CD8-positive, alpha-beta memory T cell (primary cell): Measurements from ENCODE around the gene SLC44A4. TPM values are rescaled to one million over a fixed set of nuclear protein-coding genes. Genes with fewer than 3 reads are reported as not detected.
A peak's percentile ranks its signal among the peaks of the same experiment; 100 is the strongest.
"Not testable (repeated sequence)": the region's sequence is repeated elsewhere in the genome, so short reads cannot be mapped to it uniquely, and the experiment has no call there.

Source experiments
- CTCF ChIA-PET: fragments of 350-600 bp; sonication (Branson Sonifier 250); formaldehyde crosslinking; loops from one replicate; lab custom pipeline; 2021; ENCODE audit warnings: antibody characterized with exemption; lab: Charles Lee
- POLR2A ChIA-PET: fragments of 350-600 bp; sonication (Branson Sonifier 250); formaldehyde crosslinking; loops from one replicate; lab custom pipeline; 2021; ENCODE audit warnings: antibody characterized with exemption; lab: Charles Lee
- DNase-seq, 5 donors: peaks; one replicate each; pipeline versions ENCODE4 v3.0.0 to v3.0.0-alpha.2; 2020 to 2022; ENCODE audit warnings: mixed read lengths in 1 of 5
- H3K27ac ChIP-seq: one replicate; pipeline ENCODE4 v1.7.0; 2013; ENCODE audit warnings: low read depth, mild to moderate bottlenecking, low read length, moderate library complexity
- H3K27me3 ChIP-seq: 2 replicates; pipeline ENCODE4 v1.7.0; 2013; ENCODE audit warnings: low read length, mild to moderate bottlenecking; ENCODE audit not compliant: insufficient read depth, poor library complexity, severe bottlenecking
- H3K36me3 ChIP-seq: 2 replicates; pipeline ENCODE4 v1.7.0; 2013; ENCODE audit warnings: mild to moderate bottlenecking, low read length, moderate library complexity; ENCODE audit not compliant: insufficient read depth
- H3K4me1 ChIP-seq: 2 replicates; pipeline ENCODE4 v1.7.0; 2013; ENCODE audit warnings: mild to moderate bottlenecking, low read length, moderate library complexity; ENCODE audit not compliant: insufficient read depth
- H3K4me3 ChIP-seq: 2 replicates; pipeline ENCODE4 v1.7.0; 2013; ENCODE audit warnings: mild to moderate bottlenecking, low read length
- H3K9me3 ChIP-seq: 2 replicates; pipeline ENCODE4 v1.7.0; 2013; ENCODE audit warnings: mild to moderate bottlenecking, low read length
- H3K27ac Mint-ChIP-seq, 8 donors: one replicate each; pipeline ENCODE4 v1.8.0; 2020 to 2021; ENCODE audit warnings: mixed read lengths in 8 of 8, mild to moderate bottlenecking in 6 of 8, inconsistent platforms in 3 of 8, moderate library complexity in 3 of 8
- H3K27me3 Mint-ChIP-seq, 2 donors: one replicate each; pipeline ENCODE4 v1.8.0; 2020 to 2021; ENCODE audit warnings: mixed read lengths in 2 of 2, mild to moderate bottlenecking in 1 of 2, moderate library complexity in 1 of 2
- H3K36me3 Mint-ChIP-seq, 3 donors: one replicate each; pipeline ENCODE4 v1.8.0; 2020 to 2021; ENCODE audit warnings: mixed read lengths in 3 of 3, inconsistent platforms in 1 of 3, mild to moderate bottlenecking in 1 of 3
- H3K4me1 Mint-ChIP-seq, 3 donors: one replicate each; pipeline ENCODE4 v1.8.0; 2020 to 2021; ENCODE audit warnings: mixed read lengths in 3 of 3, inconsistent platforms in 1 of 3, mild to moderate bottlenecking in 1 of 3
- H3K4me3 Mint-ChIP-seq, 7 donors: one replicate each; pipeline ENCODE4 v1.8.0; 2020 to 2021; ENCODE audit warnings: mixed read lengths in 7 of 7, mild to moderate bottlenecking in 6 of 7, moderate library complexity in 4 of 7, inconsistent platforms in 2 of 7
- H3K9me3 Mint-ChIP-seq, 5 donors: one replicate each; pipeline ENCODE4 v1.8.0; 2020 to 2022; ENCODE audit warnings: mixed read lengths in 5 of 5, mild to moderate bottlenecking in 3 of 5, moderate library complexity in 2 of 5, inconsistent platforms in 1 of 5
- polyA plus RNA-seq: library from polyadenylated mRNA; unstranded; fragments of 300-500 nt; fragmentation: Illumina TruSeq; gene quantifications from one replicate; pipeline ENCODE4 v1.2.3, GENCODE V29; 2021
- total RNA-seq, 2 experiments: library from RNA; stranded (reverse); gene quantifications; one replicate each; pipeline ENCODE4 v1.2.3, GENCODE V29; 2021

Gene SLC44A4
- total and polyA plus RNA-seq, 3 experiments from 2014 or later, result not detected

- Mint-ChIP-seq H3K36me3 (peaks cover 0 to 19% (median 0%) of the 10 kb centered on the region in 3 donors), H3K4me3 (peak overlapping the region; percentile 87 to 97 (median 92)), H3K9me3 (no peaks in the 10 kb centered on the region), H3K27me3 (peaks cover 0 to 4% of the 10 kb centered on the region in 2 donors), H3K27ac (peak overlapping the region; percentile 16 to 96 (median 87)), H3K4me1 (peaks cover 38 to 46% (median 42%) of the 10 kb centered on the region in 3 donors)
- no peaks in the 10 kb centered on the region for H3K27me3 ChIP-seq
- ChIA-PET POLR2A (interaction anchor here (0.6 to 1.5 kb wide), 10 partner anchors 15 to 1589 kb away, joined by 3 to 8 read pairs (median 6); partner anchors contain the start of genes ABHD16A, DDAH2, HSPA1A and HSPA1L), CTCF (interaction anchor here (0.7 to 4.2 kb wide), 40 partner anchors 12 to 1597 kb away, joined by 3 to 71 read pairs (median 4); partner anchors contain the start of genes ATP6V1G2, BAG6, C6orf47 and DDAH2)
- H3K4me3 ChIP-seq, result peak overlapping the region; percentile 76
- H3K4me1 ChIP-seq, result peaks cover 27% of the 10 kb centered on the region
- H3K36me3 ChIP-seq, result no peaks in the 10 kb centered on the region
- no peaks in the 10 kb centered on the region for H3K9me3 ChIP-seq
- peak in 2 of 5 donors; percentile 51 to 55 for DNase-seq
- H3K27ac ChIP-seq, result peak overlapping the region; percentile 71
Observed at GRCh38 chr6:31829633-31830283, 49.0 kb downstream of the SLC44A4 start.

DNA sequence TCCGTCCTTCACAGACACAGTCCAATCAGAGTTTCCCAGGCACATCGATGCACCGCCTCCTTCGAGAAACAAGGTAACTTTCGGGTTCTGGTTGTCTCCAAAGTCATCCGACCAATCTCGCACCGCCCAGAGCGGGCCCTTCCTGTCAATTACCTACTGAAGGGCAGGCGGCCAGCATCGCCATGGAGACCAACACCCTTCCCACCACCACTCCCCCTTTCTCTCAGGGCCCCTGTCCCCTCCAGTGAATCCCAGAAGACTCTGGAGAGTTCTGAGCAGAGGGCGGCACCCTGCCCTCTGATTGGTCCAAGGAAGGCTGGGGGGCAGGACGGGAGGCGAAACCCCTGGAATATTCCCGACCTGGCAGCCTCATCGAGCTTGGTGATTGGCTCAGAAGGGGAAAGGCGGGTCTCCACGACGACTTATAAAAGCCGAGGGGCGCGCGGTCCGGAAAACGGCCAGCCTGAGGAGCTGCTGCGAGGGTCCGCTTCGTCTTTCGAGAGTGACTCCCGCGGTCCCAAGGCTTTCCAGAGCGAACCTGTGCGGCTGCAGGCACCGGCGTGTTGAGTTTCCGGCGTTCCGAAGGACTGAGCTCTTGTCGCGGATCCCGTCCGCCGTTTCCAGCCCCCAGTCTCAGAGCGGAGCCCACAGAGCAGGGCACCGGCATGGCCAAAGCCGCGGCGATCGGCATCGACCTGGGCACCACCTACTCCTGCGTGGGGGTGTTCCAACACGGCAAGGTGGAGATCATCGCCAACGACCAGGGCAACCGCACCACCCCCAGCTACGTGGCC is 51.3 kb downstream of the SLC44A4 start, which contains the start of gene HSPA1B:
HSPA1B (plus strand) TSS at position 453 of the 794 bp plus-strand sequence; CDS start at position 666, 213 bp downstream.
- H3K9me3 Mint-ChIP-seq, result no peaks in the 10 kb centered on the region
- H3K27ac Mint-ChIP-seq, result peak within 1 kb of the TSS; percentile 94 to 99 (median 96)
- peaks cover 41 to 54% (median 43%) of the 10 kb centered on the region in 3 donors for H3K4me1 Mint-ChIP-seq
- peak within 1 kb of the TSS; percentile 87 to 99 (median 96) for H3K4me3 Mint-ChIP-seq
- peak within 1 kb of the TSS; percentile 89 for H3K27ac ChIP-seq
- H3K9me3 ChIP-seq, result no peaks in the 10 kb centered on the region
- H3K27me3 Mint-ChIP-seq, result peaks cover 0 to 4% of the 10 kb centered on the region in 2 donors
- no peaks in the 10 kb centered on the region for H3K36me3 ChIP-seq
- H3K27me3 ChIP-seq, result no peaks in the 10 kb centered on the region
- peaks cover 27% of the 10 kb centered on the region for H3K4me1 ChIP-seq
- POLR2A ChIA-PET, result interaction anchor here (0.8 to 1.7 kb wide), 14 partner anchors 10 to 1212 kb away, joined by 3 to 7 read pairs (median 4); partner anchors contain the start of genes C6orf47, GPANK1, HSPA1A and HSPA1L
- H3K4me3 ChIP-seq, result peak within 1 kb of the TSS; percentile 71
- peaks cover 0 to 13% (median 0%) of the 10 kb centered on the region in 3 donors for H3K36me3 Mint-ChIP-seq
- peak; percentile 69 to 92 (median 81) for DNase-seq
- CTCF ChIA-PET, result interaction anchor here (0.8 to 3.2 kb wide), 10 partner anchors 10 to 119 kb away, joined by 3 to 20 read pairs (median 4); partner anchors contain the start of genes DDAH2 and LSM2

DNA sequence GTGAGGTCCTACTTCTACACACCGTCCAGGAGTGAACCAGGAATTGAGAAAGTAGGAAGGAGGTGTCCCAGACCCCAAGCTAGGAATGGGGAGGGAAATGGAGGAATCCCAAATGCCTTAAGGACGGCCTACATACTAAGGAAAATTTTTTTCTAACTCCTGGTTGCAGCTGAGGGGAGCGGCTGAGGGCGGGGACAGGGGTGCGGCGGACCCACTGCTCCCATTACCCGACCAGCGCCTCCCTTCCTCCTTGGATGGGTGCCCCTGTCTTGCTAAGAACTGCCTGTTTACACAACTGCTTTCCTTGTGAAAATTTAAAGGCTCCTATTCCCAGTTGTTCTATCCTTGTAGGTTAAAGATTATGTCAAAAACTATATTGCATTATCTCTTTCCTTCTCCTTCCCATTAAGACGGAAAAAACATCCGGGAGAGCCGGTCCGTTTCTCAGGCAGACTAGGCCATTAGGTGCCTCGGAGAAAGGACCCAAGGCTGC is 52.0 kb downstream of the SLC44A4 start:
- peak overlapping the region; percentile 94 to 99 (median 96) for H3K27ac Mint-ChIP-seq
- ChIA-PET CTCF (interaction anchor here (0.8 to 3.2 kb wide), 14 partner anchors 9 to 144 kb away, joined by 3 to 20 read pairs (median 4); partner anchors contain the start of genes DDAH2 and LSM2), POLR2A (interaction anchor here (0.8 to 1.7 kb wide), 15 partner anchors 9 to 250 kb away, joined by 3 to 7 read pairs (median 4); partner anchors contain the start of genes ABHD16A, C6orf47, GPANK1 and HSPA1A)
- Histone ChIP-seq H3K4me3 (peak overlapping the region; percentile 71), H3K36me3 (no peaks in the 10 kb centered on the region), H3K27me3 (no peaks in the 10 kb centered on the region), H3K4me1 (peaks cover 30% of the 10 kb centered on the region), H3K9me3 (no peaks in the 10 kb centered on the region), H3K27ac (peak overlapping the region; percentile 89)
- H3K4me1 Mint-ChIP-seq, result peaks cover 46 to 61% (median 49%) of the 10 kb centered on the region in 3 donors
- peak in 1 of 5 donors; percentile 64 for DNase-seq
- H3K27me3 Mint-ChIP-seq, result peaks cover 0 to 4% of the 10 kb centered on the region in 2 donors
- H3K36me3 Mint-ChIP-seq, result peaks cover 0 to 16% (median 0%) of the 10 kb centered on the region in 3 donors
- H3K9me3 Mint-ChIP-seq, result no peaks in the 10 kb centered on the region
- peak overlapping the region; percentile 87 to 99 (median 96) for H3K4me3 Mint-ChIP-seq

DNA sequence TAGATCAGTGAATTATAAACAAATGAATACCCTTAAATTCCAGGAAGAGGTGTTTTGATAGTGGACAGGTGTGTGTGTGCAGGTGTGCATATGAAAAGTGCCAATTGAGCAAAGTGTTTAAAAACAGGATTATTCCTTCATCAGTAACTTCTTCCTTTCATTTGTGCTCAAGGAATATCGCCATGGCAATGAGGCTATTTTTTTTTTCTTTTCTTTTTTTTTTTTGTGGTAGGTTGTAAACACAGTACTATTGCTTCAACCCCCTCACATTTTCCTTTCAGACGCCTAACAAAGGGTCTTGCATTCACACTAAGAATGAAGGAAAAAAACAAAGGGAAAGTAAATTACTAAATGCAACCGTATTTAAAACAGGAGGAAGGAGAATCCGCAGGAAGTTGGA is 53.2 kb downstream of the SLC44A4 start:
- no peaks in the 10 kb centered on the region for H3K36me3 ChIP-seq
- peak overlapping the region; percentile 89 for H3K27ac ChIP-seq
- H3K27me3 Mint-ChIP-seq, result peaks cover 0 to 4% of the 10 kb centered on the region in 2 donors
- ChIA-PET CTCF (interaction anchor here (1.1 to 3.2 kb wide), 3 partner anchors 10 to 96 kb away, joined by 4 to 20 read pairs (median 9); partner anchors contain the start of genes DDAH2, HSPA1A and HSPA1L), POLR2A (interaction anchor here (0.8 kb wide), 1 partner anchor 10 kb away, joined by 5 read pairs; the partner anchor contains the start of genes HSPA1A and HSPA1L)
- H3K4me3 Mint-ChIP-seq, result peak overlapping the region in 6 of 7 donors; percentile 41 to 97 (median 94)
- peaks cover 0 to 16% (median 0%) of the 10 kb centered on the region in 3 donors for H3K36me3 Mint-ChIP-seq
- H3K4me3 ChIP-seq, result no peak overlapping the region
- no peaks in the 10 kb centered on the region for H3K9me3 Mint-ChIP-seq
- H3K4me1 Mint-ChIP-seq, result peaks cover 46 to 64% (median 51%) of the 10 kb centered on the region in 3 donors
- peaks cover 28% of the 10 kb centered on the region for H3K4me1 ChIP-seq
- DNase-seq, result no peak
- H3K27me3 ChIP-seq, result no peaks in the 10 kb centered on the region
- peak overlapping the region in 7 of 8 donors; percentile 72 to 99 (median 95) for H3K27ac Mint-ChIP-seq
- H3K9me3 ChIP-seq, result no peaks in the 10 kb centered on the region

DNA sequence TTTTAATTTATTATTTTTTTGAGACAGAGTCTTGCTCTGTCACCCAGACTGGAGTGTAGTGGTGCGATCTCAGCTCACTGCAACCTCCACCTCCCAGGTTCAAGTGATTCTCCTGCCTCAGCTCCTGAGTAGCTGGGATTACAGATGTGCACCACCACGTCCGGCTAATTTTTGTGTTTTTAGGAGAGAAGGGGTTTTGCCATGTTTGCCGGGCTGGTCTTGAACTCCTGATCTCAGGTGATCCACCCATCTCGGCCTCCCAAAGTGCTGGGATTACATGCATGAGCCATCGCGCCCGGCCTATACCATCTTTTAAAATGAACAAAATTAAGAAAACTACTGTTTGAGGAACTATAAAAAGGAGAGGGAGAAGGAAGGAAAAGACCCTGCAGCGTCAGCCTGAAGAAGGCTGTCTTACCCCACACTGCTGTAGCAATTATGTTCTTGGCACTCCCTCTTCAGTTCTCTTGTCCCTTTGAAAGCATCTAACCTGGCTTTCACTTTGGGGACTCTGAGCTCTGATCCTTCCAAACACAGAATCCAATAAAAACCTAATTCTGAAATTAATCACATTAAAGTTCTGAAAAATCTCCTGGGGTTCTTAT is 55.1 kb downstream of the SLC44A4 start:
- H3K4me1 Mint-ChIP-seq, result peaks cover 39 to 65% (median 48%) of the 10 kb centered on the region in 3 donors
- ChIA-PET CTCF (interaction anchor here (0.6 to 2.7 kb wide), 6 partner anchors 86 to 228 kb away, joined by 3 to 7 read pairs (median 3); partner anchors contain the start of genes ABHD16A, DDAH2 and GPANK1), POLR2A (interaction anchor here (1.2 to 1.3 kb wide), 2 partner anchors 8 to 85 kb away, joined by 4 to 5 read pairs; partner anchors contain the start of genes HSPA1A, HSPA1L and MSH5)
- H3K9me3 Mint-ChIP-seq, H3K27ac ChIP-seq, H3K9me3 ChIP-seq, DNase-seq, H3K4me3 ChIP-seq, H3K27me3 ChIP-seq, H3K36me3 ChIP-seq, H3K27me3 Mint-ChIP-seq: not testable (repeated sequence)
- H3K36me3 Mint-ChIP-seq, result peaks cover 0 to 14% (median 0%) of the 10 kb centered on the region in 3 donors
- peaks cover 39% of the 10 kb centered on the region for H3K4me1 ChIP-seq
- H3K4me3 Mint-ChIP-seq, result peak overlapping the region in 3 of 7 donors; percentile 31 to 76 (median 32)
- peak overlapping the region in 4 of 8 donors; percentile 17 to 68 (median 47) for H3K27ac Mint-ChIP-seq

DNA sequence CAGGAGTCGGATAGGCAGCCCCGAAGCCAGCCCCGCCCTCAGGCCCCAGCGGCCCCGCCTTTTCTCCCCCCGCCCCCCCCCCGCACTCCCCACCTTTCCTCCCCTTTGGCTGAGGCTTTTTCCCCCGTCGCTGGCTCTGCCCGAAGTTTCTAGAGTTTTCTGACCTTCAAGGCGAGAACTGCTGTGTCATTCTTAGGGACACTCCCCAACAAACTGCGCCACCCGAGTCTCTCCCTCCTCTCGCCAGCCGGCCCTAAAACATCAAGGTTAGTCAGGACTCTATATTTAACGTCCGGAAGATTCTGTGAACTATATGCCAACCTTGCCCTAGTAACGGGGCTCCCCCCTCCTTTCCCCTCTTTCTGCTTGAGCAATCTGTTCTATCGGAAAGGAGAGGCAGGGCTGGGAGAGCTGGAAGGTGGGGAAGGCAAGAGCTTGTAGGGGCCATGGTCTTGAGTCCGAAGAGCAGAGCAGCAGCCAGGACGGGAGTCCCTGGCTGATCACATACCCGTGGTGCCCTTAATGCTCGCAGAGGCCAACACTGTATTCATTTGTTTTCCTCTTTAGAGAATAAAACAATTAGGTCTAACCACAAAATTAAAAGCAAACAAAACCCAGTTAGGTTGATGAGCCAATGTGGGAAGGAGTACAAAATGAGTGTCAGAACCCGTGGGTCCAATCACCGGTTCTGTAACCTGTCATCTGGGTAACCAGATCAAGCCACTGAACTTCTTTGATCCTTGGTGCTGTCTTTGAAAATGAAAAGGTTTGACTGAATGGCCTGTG is 56.6 kb downstream of the SLC44A4 start:
- Mint-ChIP-seq H3K36me3 (peaks cover 0 to 14% (median 0%) of the 10 kb centered on the region in 3 donors), H3K9me3 (no peaks in the 10 kb centered on the region), H3K4me3 (peak overlapping the region; percentile 91 to 99 (median 96)), H3K27ac (peak overlapping the region; percentile 91 to 99 (median 98)), H3K27me3 (peaks cover 0 to 3% of the 10 kb centered on the region in 2 donors), H3K4me1 (peaks cover 50 to 77% (median 61%) of the 10 kb centered on the region in 3 donors)
- H3K36me3 ChIP-seq, result no peaks in the 10 kb centered on the region
- H3K27ac ChIP-seq, result peak overlapping the region; percentile 93
- H3K27me3 ChIP-seq, result no peaks in the 10 kb centered on the region
- H3K4me1 ChIP-seq, result peaks cover 50% of the 10 kb centered on the region
- H3K9me3 ChIP-seq, result no peaks in the 10 kb centered on the region
- H3K4me3 ChIP-seq, result peak overlapping the region; percentile 90
- POLR2A ChIA-PET, result interaction anchor here (1.2 to 1.3 kb wide), 3 partner anchors 15 to 83 kb away, joined by 3 to 5 read pairs (median 4); partner anchors contain the start of genes LSM2, MSH5 and NEU1
- CTCF ChIA-PET, result interaction anchor here (1.0 to 2.7 kb wide), 8 partner anchors 10 to 226 kb away, joined by 3 to 7 read pairs (median 3); partner anchors contain the start of genes DDAH2, GPANK1 and LSM2
- peak; percentile 49 to 70 (median 57) for DNase-seq
